Thyroid gland (tissue), 4 donors: ENCODE results near the gene ZCWPW1.

ENCODE experiments used
- POLR2A ChIP-seq, 2 donors: fragments of 450-650 bp; IDR thresholded peaks; one replicate each; pipeline ENCODE4 v1.6.1; 2017; ENCODE audit warnings: antibody characterized with exemption in 2 of 2, mild to moderate bottlenecking in 2 of 2, moderate library complexity in 1 of 2
- TF ChIP-seq, protein P1 (sequence below), 6 experiments: fragments of 200-600 bp in 3 of 6; fragments of 450-650 bp in 3 of 6; sonication (generic) in 3 of 6; IDR thresholded peaks; one replicate each; pipeline ENCODE4 v1.5.1; 2016 to 2019; ENCODE audit warnings: antibody characterized with exemption in 6 of 6, mild to moderate bottlenecking in 2 of 6, inconsistent platforms in 1 of 6, moderate library complexity in 1 of 6

DNA sequence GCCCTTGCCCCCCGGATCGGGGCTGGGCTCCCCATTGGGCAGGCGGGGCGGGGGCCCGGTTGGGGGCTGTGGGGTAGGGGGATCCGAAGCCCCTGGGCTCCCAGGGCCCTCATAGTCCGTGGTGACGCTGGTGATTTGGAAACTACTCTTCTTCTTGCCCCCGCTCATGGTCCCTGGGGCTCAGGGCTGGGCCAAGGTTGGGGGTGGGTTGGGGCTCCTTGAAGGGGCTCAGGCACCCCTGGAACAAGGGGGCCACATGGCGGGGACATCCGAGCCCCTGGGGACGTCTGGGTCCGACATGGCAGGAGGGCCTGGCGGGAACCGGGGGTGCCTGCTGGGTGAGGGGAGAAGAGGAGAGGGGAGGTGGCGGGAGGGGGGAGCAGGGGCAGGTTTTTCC, 49.4 kb upstream of the ZCWPW1 start:
- TF ChIP-seq, protein P1, sequence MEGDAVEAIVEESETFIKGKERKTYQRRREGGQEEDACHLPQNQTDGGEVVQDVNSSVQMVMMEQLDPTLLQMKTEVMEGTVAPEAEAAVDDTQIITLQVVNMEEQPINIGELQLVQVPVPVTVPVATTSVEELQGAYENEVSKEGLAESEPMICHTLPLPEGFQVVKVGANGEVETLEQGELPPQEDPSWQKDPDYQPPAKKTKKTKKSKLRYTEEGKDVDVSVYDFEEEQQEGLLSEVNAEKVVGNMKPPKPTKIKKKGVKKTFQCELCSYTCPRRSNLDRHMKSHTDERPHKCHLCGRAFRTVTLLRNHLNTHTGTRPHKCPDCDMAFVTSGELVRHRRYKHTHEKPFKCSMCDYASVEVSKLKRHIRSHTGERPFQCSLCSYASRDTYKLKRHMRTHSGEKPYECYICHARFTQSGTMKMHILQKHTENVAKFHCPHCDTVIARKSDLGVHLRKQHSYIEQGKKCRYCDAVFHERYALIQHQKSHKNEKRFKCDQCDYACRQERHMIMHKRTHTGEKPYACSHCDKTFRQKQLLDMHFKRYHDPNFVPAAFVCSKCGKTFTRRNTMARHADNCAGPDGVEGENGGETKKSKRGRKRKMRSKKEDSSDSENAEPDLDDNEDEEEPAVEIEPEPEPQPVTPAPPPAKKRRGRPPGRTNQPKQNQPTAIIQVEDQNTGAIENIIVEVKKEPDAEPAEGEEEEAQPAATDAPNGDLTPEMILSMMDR (IDR thresholded peaks at IDR 0.05): no peak
- no peak for TF ChIP-seq POLR2A (IDR thresholded peaks at IDR 0.05)
